ENCODE results near the gene TCEANC.
"Not testable (repeated sequence)": the region's sequence is repeated elsewhere in the genome, so short reads cannot be mapped to it uniquely, and the experiment has no call there.

The TCEANC gene

GRCh38 chrX:13652850-13653693 is at the start of gene TCEANC:
Gene TCEANC, plus strand, starts transcription at chrX:13653141. Its CDS starts 9,368 bp downstream, at chrX:13662509.
- DNase-seq: peak; percentile 93

GRCh38 chrX:13605611-13606010 is 47.3 kb upstream of the TCEANC start:
- DNase-seq: no peak

- no peak for DNase-seq
These were observed 45.5 kb upstream of the TCEANC start for GRCh38 chrX:13607331-13607995.

- DNase-seq: no peak
These were observed 45.0 kb upstream of the TCEANC start for GRCh38 chrX:13607996-13608365.

GRCh38 chrX:13614154-13614553 is 38.8 kb upstream of the TCEANC start:
- DNase-seq: no peak

- DNase-seq: no peak
These were observed 32.7 kb upstream of the TCEANC start for GRCh38 chrX:13620207-13620606.

- no peak for DNase-seq
These were observed 30.5 kb upstream of the TCEANC start for GRCh38 chrX:13622401-13622964.

GRCh38 chrX:13627306-13627705 is 25.6 kb upstream of the TCEANC start:
- no peak for DNase-seq

GRCh38 chrX:13637224-13637623 is 15.7 kb upstream of the TCEANC start:
- DNase-seq: not testable (repeated sequence)

GRCh38 chrX:13638021-13638420 is 14.9 kb upstream of the TCEANC start:
- DNase-seq: no peak

- no peak for DNase-seq
These were observed 14.1 kb upstream of the TCEANC start for GRCh38 chrX:13638826-13639225.

- not testable (repeated sequence) for DNase-seq
These were observed 11.3 kb upstream of the TCEANC start for GRCh38 chrX:13641684-13642083.

- no peak for DNase-seq
These were observed 7.3 kb upstream of the TCEANC start for GRCh38 chrX:13645464-13646153.

- peak; percentile 22 for DNase-seq
These were observed 6.8 kb upstream of the TCEANC start for GRCh38 chrX:13646154-13646549.

GRCh38 chrX:13647709-13648212 is 5.2 kb upstream of the TCEANC start:
- DNase-seq: peak; percentile 58

- not testable (repeated sequence) for DNase-seq
These were observed 4.6 kb upstream of the TCEANC start for GRCh38 chrX:13648336-13648735.

GRCh38 chrX:13649838-13650237 is 3.1 kb upstream of the TCEANC start:
- no peak for DNase-seq

GRCh38 chrX:13650318-13650717 is 2.6 kb upstream of the TCEANC start:
- DNase-seq: no peak

GRCh38 chrX:13651150-13651549 is 1.8 kb upstream of the TCEANC start:
- no peak for DNase-seq

- no peak for DNase-seq
These were observed 601 bp upstream of the TCEANC start for GRCh38 chrX:13652287-13652793.

GRCh38 chrX:13654116-13654515 is 1.2 kb downstream of the TCEANC start:
- DNase-seq: no peak

GRCh38 chrX:13655674-13656073 is 2.7 kb downstream of the TCEANC start:
- no peak for DNase-seq

GRCh38 chrX:13658602-13659001 is 5.7 kb downstream of the TCEANC start:
- DNase-seq: no peak

Measured in COR-L47 (cell line).